ENCODE results near the gene IQCH. TPM values are rescaled to one million over a fixed set of nuclear protein-coding genes. Genes with fewer than 3 reads are reported as not detected.

The IQCH gene
- total RNA-seq, 2 experiments from 2014 or later, result 1.2 to 2.2 TPM

DNA sequence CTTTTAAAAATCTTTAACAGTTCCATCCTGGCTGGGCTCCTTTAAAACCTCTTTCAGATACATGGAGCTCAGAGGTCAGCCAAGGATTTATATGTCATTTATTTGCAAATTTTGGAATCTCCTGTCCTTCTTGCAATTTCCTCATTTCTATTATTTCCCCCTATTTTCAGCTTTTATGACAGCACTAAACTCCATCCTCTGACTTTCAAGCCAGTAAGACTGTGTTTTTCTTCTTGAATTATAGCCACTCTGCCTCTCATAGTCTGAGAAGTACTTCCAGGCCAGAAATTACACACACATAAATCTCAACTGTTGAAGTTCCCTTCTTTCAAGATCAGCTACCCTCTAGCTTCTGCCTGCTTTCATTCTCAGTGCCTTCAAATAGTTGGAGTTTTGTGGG, 73.2 kb downstream of the IQCH start:
- Mint-ChIP-seq H3K36me3 (no peaks in the 10 kb centered on the region), H3K27ac (no peak overlapping the region), H3K4me1 (no peaks in the 10 kb centered on the region), H3K27me3 (peaks cover 11% of the 10 kb centered on the region), H3K9me3 (peaks cover 1% of the 10 kb centered on the region), H3K4me3 (no peak overlapping the region)
- ATAC-seq (ENCODE audit: low read depth) (no peak), DNase-seq (no peak)
- POLR2A ChIA-PET, result no interaction called here

DNA sequence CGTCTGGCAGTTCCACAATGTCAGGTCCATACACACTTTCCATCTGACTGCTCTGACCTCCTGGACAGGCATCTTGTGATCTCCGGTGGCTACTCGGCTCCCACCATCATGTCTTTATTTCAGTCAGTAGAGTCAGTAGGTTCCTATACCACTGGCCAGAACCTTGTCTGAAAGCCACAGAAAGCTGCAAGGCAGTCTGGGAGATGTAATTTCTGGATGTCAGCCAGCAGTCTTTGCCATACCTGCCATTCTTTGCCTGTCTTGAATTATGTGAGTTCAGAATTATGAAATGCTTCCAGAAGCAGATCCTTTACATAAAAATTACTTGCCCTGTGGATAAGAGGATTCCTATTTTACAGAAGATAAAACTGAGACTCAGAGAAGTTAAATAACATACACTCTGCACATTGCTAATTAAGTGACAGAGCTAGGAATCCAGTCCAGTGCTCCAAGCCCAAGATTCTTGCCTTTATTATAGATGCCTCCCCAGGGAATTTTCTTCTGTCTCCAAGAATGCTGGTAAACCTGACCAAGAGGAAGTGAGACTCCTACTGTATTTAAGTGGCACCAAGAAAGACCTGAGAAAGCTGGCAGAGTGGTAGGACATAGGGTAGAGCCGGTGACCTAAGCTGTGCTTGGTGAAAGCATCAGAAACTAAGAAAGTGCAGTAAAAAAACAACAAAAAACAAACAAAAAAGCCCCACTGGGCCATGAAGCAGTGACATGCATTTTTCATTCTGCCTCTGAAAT, 75.6 kb downstream of the IQCH start:
- POLR2A ChIA-PET, result no interaction called here
- H3K36me3 Mint-ChIP-seq, result no peaks in the 10 kb centered on the region
- ATAC-seq (ENCODE audit: low read depth) (no peak), DNase-seq (no peak)
- H3K27me3 Mint-ChIP-seq, result peaks cover 6% of the 10 kb centered on the region
- no peak overlapping the region for H3K27ac Mint-ChIP-seq
- no peak overlapping the region for H3K4me3 Mint-ChIP-seq
- peaks cover 1% of the 10 kb centered on the region for H3K9me3 Mint-ChIP-seq
- H3K4me1 Mint-ChIP-seq, result no peaks in the 10 kb centered on the region

DNA sequence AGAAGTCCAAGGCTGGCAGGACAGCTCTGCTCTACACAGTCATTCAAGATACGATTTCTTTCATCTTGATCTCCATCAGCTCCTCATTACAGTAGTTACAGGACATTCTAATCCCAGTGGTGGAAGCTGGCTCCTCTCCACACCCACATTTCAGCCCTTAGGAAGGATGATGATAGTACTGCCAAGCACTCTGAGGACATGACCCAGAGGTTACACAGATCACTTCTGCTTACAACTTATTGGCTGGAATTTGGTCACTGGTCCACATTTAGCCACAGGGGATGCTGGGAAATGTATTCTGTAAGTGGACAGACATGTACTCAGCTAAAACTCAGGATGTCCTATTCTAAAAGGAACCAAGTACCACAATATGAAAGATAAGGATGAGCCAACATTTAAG, 77.1 kb downstream of the IQCH start:
- Mint-ChIP-seq H3K27ac (no peak overlapping the region), H3K4me3 (no peak overlapping the region), H3K36me3 (no peaks in the 10 kb centered on the region), H3K4me1 (no peaks in the 10 kb centered on the region), H3K9me3 (peaks cover 1% of the 10 kb centered on the region), H3K27me3 (peaks cover 10% of the 10 kb centered on the region)
- DNase-seq, result no peak
- ATAC-seq (ENCODE audit: low read depth), result no peak
- POLR2A ChIA-PET, result no interaction called here

DNA sequence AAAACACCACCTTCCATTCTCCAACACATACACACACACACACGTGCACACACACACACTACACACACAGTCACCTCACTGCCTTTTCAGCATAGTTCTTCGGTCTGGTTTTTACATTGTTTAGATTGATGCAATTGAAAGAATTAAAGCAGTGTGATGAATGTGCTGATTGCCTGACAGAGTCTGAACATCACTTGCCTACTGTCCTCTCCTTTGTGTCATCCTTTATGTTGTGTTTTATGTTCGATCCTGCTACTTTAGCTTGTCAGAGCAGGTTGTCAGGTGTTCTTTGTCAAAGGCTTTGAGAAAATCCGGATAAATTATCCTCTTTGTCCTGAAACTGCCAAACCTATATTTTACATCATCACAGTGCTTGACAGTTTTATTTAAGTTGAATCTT, 80.4 kb downstream of the IQCH start:
- Mint-ChIP-seq H3K4me1 (no peaks in the 10 kb centered on the region), H3K27ac (no peak overlapping the region), H3K36me3 (no peaks in the 10 kb centered on the region), H3K27me3 (peaks cover 11% of the 10 kb centered on the region), H3K4me3 (no peak overlapping the region), H3K9me3 (no peaks in the 10 kb centered on the region)
- DNase-seq, result no peak
- ATAC-seq (ENCODE audit: low read depth), result no peak
- POLR2A ChIA-PET, result no interaction called here

DNA sequence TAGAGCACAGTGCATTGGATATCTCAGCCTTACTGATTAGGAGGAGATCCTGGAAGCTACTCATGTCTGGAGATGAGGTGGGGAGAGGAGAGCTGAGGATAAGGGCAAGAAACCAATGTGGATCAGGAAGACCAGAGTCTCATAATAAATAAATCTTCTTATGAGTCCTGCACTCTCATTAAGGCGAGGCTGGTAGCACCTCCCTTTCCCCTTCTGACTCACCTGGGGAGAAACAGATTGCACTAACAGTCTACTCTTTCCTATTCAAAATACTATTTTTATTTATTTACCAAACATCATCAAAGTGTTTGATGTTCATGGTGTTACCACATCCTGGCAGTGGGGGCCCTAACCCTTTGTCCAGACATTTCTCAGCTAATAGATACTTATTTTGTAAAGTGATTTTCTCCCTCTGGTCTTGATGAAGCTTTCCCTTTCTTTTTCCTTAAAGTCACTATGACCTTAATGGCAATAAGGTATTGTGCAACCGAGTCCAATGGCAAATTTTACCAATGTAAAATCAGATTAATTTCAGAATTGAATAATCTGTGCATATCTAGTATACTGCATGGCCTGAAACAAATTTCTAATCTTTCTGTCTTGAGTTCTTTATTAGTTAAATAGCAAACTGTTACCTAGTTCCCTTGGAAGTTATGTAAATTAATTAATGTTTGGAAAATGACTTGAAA, 81.1 kb downstream of the IQCH start:
- Mint-ChIP-seq H3K27ac (no peak overlapping the region), H3K4me3 (no peak overlapping the region), H3K9me3 (no peaks in the 10 kb centered on the region), H3K36me3 (no peaks in the 10 kb centered on the region), H3K4me1 (no peaks in the 10 kb centered on the region), H3K27me3 (peaks cover 11% of the 10 kb centered on the region)
- POLR2A ChIA-PET, result no interaction called here
- ATAC-seq (ENCODE audit: low read depth) (no peak), DNase-seq (no peak)

DNA sequence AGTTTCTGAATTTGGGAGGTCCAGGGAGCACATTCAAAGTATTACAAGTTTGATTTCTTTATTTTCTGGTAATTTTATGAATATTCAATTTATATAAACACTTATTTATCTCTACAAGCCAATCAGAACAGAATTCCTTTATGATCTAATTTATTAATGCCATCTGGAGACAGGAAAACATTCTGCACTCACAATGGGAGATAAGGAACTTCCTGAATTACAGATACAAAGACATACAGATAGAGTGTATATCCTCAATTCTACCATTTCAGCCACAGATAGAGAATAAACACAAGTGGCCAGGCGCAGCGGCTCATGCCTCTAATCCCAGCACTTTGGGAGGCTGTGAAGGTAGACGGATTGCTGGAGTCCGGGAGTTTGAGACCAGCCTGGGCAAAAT, 86.0 kb downstream of the IQCH start:
- no peak overlapping the region for H3K27ac Mint-ChIP-seq
- H3K4me3 Mint-ChIP-seq, result no peak overlapping the region

DNA sequence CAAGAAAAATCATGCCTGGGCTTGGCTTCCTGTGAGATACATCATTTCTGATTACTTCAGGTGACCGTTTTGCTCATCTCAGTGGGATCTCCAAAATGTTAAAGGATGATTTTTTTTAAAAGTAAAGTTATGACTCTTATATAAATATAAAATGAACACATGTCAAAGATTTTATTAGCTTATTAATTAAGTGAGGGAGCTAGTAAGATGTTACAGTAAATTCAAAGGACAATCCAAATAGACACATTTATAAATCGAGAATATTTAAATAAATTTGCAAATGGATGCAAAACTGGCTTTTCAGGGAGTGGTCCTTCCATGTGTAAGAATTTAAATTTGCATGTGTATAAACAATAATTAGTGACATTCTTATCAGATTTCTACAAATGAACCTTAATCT, 87.0 kb downstream of the IQCH start:
- Mint-ChIP-seq H3K27me3 (peaks cover 9% of the 10 kb centered on the region), H3K4me3 (no peak overlapping the region), H3K9me3 (peaks cover 4% of the 10 kb centered on the region), H3K36me3 (peaks cover 2% of the 10 kb centered on the region), H3K4me1 (no peaks in the 10 kb centered on the region), H3K27ac (no peak overlapping the region)
- POLR2A ChIA-PET, result no interaction called here
- ATAC-seq (ENCODE audit: low read depth) (no peak), DNase-seq (no peak)

More for the DNA sequence above, 86.0 kb downstream of the IQCH start:
- peaks cover 11% of the 10 kb centered on the region for H3K27me3 Mint-ChIP-seq
- ATAC-seq (ENCODE audit: low read depth) (no peak), DNase-seq (no peak)
- H3K4me1 Mint-ChIP-seq, result no peaks in the 10 kb centered on the region
- H3K36me3 Mint-ChIP-seq, result peaks cover 2% of the 10 kb centered on the region
- peaks cover 4% of the 10 kb centered on the region for H3K9me3 Mint-ChIP-seq
- POLR2A ChIA-PET, result no interaction called here

DNA sequence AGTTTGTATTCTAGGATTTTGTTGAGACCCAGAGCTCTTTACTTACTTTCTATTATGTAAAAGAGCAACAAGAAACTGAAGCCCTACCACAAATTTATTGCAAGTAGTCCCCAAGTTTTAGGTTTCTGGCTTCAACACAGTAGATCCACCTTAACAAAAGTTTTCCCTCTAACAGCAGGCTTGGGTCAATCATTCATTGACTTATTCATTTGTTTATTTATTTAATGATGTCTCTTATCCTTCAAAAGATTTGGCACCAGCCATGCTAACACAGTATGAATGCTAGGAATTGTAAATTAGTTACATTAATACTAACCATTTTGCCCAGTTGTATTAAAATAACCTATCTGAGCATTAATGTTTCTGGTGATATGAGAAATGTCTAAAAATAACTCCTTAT, 88.6 kb downstream of the IQCH start:
- H3K4me3 Mint-ChIP-seq, result no peak overlapping the region
- no peak for ATAC-seq (ENCODE audit: low read depth)

DNA sequence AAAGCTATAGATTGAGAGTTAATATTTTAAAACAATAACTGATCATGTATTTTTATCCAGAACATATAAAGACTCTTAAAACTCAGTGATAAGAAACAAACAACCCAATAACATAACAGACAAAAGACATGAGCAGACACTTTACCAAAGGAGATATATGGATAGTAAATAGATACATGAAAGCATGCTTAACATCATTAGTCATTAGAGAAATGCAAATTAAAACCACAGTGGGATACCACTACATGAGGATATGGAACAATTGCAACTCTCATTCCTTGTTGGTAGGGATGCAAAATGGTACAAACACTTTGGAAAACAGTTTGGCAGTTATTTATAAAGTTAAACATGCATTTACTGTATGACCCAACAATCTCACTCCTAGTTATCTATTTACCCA, 95.0 kb downstream of the IQCH start:
- ATAC-seq (ENCODE audit: low read depth), result no peak
- peaks cover 21% of the 10 kb centered on the region for H3K9me3 Mint-ChIP-seq

More for the DNA sequence above, 88.6 kb downstream of the IQCH start:
- Mint-ChIP-seq H3K9me3 (peaks cover 10% of the 10 kb centered on the region), H3K36me3 (peaks cover 2% of the 10 kb centered on the region), H3K4me1 (no peaks in the 10 kb centered on the region), H3K27me3 (peaks cover 3% of the 10 kb centered on the region), H3K27ac (no peak overlapping the region)
- no peak for DNase-seq
- POLR2A ChIA-PET, result no interaction called here

DNA sequence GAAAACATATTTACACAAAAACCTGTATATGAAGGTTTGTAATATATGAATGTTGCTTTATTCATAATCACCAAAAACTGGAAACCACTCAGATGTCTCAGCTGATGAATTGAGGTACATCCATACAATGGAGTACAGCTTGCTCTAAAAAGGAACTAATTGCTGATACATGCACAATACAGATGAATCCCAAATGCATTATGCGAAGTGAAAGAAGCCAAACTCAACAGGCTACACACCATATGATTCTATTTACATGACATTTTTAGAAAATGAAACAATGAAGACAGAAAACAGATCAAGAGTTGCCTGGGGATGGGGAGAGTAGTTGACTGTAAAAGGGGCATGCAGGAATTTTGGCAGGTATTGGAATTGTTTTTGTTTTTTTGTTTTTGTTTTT, 95.5 kb downstream of the IQCH start:
- Mint-ChIP-seq H3K4me1 (no peaks in the 10 kb centered on the region), H3K27me3 (peaks cover 7% of the 10 kb centered on the region), H3K9me3 (peaks cover 21% of the 10 kb centered on the region), H3K4me3 (no peak overlapping the region), H3K27ac (no peak overlapping the region), H3K36me3 (peaks cover 2% of the 10 kb centered on the region)
- DNase-seq, result no peak
- ATAC-seq (ENCODE audit: low read depth), result no peak
- POLR2A ChIA-PET, result no interaction called here

More for the DNA sequence above, 95.0 kb downstream of the IQCH start:
- Mint-ChIP-seq H3K36me3 (peaks cover 2% of the 10 kb centered on the region), H3K27ac (no peak overlapping the region), H3K4me1 (no peaks in the 10 kb centered on the region), H3K4me3 (no peak overlapping the region), H3K27me3 (peaks cover 7% of the 10 kb centered on the region)
- POLR2A ChIA-PET, result no interaction called here
- no peak for DNase-seq

DNA sequence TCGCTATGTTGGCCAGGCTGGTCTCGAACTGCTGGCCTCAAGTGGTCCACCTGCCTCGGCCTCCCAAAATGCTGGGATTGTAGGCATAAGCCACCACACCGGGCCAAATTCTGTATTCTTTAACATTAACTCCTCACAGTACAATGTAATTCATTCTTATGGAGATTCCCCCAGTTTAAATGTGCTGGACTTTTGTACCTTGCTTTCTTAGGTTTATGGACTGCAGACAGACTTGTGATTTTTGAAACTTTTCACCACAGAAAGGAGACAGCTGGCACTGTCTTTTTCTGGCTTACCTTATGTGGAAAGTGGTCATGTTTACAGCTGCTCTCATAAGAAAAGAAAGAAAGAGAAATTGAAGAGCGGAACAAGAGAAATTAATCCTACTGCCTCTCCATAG, 103.8 kb downstream of the IQCH start:
- Mint-ChIP-seq H3K9me3 (peaks cover 1% of the 10 kb centered on the region), H3K27me3 (peaks cover 4% of the 10 kb centered on the region), H3K36me3 (no peaks in the 10 kb centered on the region), H3K4me1 (no peaks in the 10 kb centered on the region), H3K4me3 (no peak overlapping the region), H3K27ac (no peak overlapping the region)
- ATAC-seq (ENCODE audit: low read depth), result no peak
- POLR2A ChIA-PET, result no interaction called here
- DNase-seq, result no peak

DNA sequence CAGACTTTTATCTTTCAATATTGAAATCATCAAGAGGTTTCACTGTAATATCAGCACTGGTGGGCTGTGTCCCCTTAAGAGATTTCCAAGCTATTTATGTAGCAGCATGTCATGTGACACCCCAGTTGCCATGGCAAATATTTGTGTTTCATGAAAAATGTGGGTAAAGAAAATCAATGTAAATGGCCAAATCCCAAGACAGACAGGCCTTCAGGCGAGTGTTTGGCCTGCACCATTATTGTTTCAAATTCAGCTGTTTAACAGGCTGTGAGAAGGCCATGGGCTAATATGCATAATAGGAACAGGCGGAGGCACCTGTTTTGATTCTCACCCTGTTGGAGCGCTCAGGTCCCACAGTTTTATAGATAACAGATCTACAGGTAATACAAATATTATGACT, 104.2 kb downstream of the IQCH start:
- POLR2A ChIA-PET, result no interaction called here
- Mint-ChIP-seq H3K9me3 (peaks cover under 1% of the 10 kb centered on the region), H3K36me3 (no peaks in the 10 kb centered on the region), H3K27ac (no peak overlapping the region), H3K4me3 (no peak overlapping the region), H3K27me3 (peaks cover 4% of the 10 kb centered on the region), H3K4me1 (no peaks in the 10 kb centered on the region)
- ATAC-seq (ENCODE audit: low read depth) (no peak), DNase-seq (no peak)

DNA sequence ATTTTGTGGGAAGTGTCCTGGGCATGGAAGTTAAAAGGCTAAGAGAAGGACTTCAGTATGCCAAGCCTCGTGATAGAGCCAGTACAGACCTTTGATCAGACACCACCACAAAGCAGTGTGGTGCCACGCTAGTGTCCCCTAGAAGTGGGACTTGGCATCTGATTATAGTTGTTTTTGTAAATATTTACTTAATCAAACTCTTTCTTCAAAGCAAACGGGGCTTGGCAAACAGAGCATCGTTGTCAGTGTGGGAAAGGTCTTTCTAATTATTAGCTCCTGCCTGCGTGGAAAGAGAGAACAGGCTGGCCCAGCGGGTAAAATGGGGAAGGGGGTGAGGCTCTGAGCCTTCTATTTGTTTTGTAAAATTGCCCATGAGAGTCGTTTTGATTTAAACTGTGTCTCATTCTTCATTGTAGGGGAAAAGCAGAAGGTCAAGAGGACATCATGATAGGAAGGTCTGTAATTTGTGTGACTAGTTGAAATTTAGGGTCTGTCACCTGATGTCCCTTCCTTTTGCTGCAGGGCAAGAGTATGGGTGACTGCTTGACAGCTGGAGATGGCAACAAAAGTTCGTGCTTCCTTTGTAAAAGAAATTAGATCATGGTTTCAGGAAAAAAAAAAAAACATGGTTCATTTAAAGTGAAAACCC, 105.0 kb downstream of the IQCH start:
- no peaks in the 10 kb centered on the region for H3K9me3 Mint-ChIP-seq
- H3K36me3 Mint-ChIP-seq, result no peaks in the 10 kb centered on the region
- POLR2A ChIA-PET, result no interaction called here
- peaks cover 4% of the 10 kb centered on the region for H3K27me3 Mint-ChIP-seq
- no peak overlapping the region for H3K27ac Mint-ChIP-seq
- no peak overlapping the region for H3K4me3 Mint-ChIP-seq
- no peak for ATAC-seq (ENCODE audit: low read depth)
- no peaks in the 10 kb centered on the region for H3K4me1 Mint-ChIP-seq
- DNase-seq, result no peak

DNA sequence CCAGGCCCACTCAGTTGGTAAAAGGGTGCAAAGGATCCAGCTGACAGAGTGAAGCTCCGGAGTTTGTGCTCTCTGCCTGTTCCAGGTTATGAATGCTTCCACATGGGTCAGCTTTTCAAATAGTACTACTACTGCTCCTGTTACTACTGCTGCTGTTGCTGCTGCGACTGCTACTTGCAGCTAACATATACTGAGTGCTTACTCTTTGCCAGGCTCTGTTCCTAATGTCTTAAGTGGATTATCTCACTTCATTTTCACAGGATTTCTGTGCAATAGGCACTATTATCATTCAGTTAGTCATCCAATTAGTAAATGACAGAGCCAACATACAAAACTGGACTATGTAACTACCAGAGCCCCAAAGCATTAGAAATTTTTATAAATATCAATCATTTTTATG, 106.5 kb downstream of the IQCH start:
- no peak for ATAC-seq (ENCODE audit: low read depth)
- Mint-ChIP-seq H3K27ac (no peak overlapping the region), H3K36me3 (no peaks in the 10 kb centered on the region), H3K9me3 (no peaks in the 10 kb centered on the region), H3K4me3 (no peak overlapping the region), H3K4me1 (no peaks in the 10 kb centered on the region), H3K27me3 (peaks cover 6% of the 10 kb centered on the region)
- no peak for DNase-seq
- POLR2A ChIA-PET, result no interaction called here
